Stomach (tissue), 9 donors: ENCODE measurements around the gene VWA7. TPM values are rescaled to one million over a fixed set of nuclear protein-coding genes. Genes with fewer than 3 reads are reported as not detected.

Experiments
- DNase-seq, 2 donors: peaks; one replicate each; pipeline versions ENCODE4 v3.0.0 to v3.0.0-alpha.2; 2013 to 2019
- H3K27ac ChIP-seq, 5 donors: fragments of 200-600 bp in 4 of 5; sonication (generic) in 4 of 5; one replicate each; pipeline ENCODE4 v1.5.1; 2013 to 2019; ENCODE audit warnings: mild to moderate bottlenecking in 1 of 5, moderate library complexity in 1 of 5
- H3K27me3 ChIP-seq, 3 donors: fragments of 200-600 bp; sonication (generic); one replicate each; pipeline ENCODE4 v1.5.1; 2017 to 2019; ENCODE audit warnings: mixed run types in 1 of 3
- H3K36me3 ChIP-seq, 4 donors: fragments of 200-600 bp; sonication (generic); 1 replicate in 3 of 4; 2 replicates in 1 of 4; pipeline ENCODE4 v1.5.1; 2016 to 2019
- H3K4me1 ChIP-seq, 4 donors: fragments of 200-600 bp; sonication (generic); one replicate each; pipeline ENCODE4 v1.5.1; 2016 to 2019
- H3K4me3 ChIP-seq, 4 donors: fragments of 200-600 bp; sonication (generic) in 3 of 4; one replicate each; pipeline ENCODE4 v1.5.1; 2016 to 2019; ENCODE audit warnings: mild to moderate bottlenecking in 1 of 4
- H3K9me3 ChIP-seq, 4 donors: fragments of 200-600 bp; sonication (generic); one replicate each; pipeline ENCODE4 v1.5.1; 2016 to 2019
- CTCF ChIP-seq, 7 experiments: fragments of 450-650 bp in 4 of 7; fragments of 200-600 bp in 3 of 7; sonication (generic) in 3 of 7; IDR thresholded peaks; one replicate each; pipeline ENCODE4 v1.5.1; 2016 to 2019; ENCODE audit warnings: antibody characterized with exemption in 7 of 7, control low read depth in 2 of 7, mild to moderate bottlenecking in 1 of 7
- EP300 ChIP-seq: sonication (generic); formaldehyde crosslinking; IDR thresholded peaks from one replicate; pipeline ENCODE4 v1.6.1; 2017; ENCODE audit warnings: antibody characterized with exemption
- POLR2A ChIP-seq, 4 donors: fragments of 450-650 bp; IDR thresholded peaks; one replicate each; pipeline ENCODE4 v1.6.1; 2016; ENCODE audit warnings: antibody characterized with exemption in 4 of 4, control low read depth in 2 of 4, mild to moderate bottlenecking in 1 of 4, moderate library complexity in 1 of 4
- POLR2AphosphoS5 ChIP-seq, 3 donors: sonication (generic); formaldehyde crosslinking; IDR thresholded peaks; one replicate each; pipeline ENCODE4 v1.6.1; 2016; ENCODE audit warnings: antibody characterized with exemption in 3 of 3
- WGBS, 5 donors: extraction: QIAGEN DNeasy Blood & Tissue Kit in 3 of 5; methylation state at CpG; one replicate each; pipeline versions ENCODE4 v1.1.5 to v1.1.7; 2013 to 2018; 5-methylcytosine and 5-hydroxymethylcytosine counted together
- intact Hi-C: fragments of 100-400 bp; cut with DNase I; formaldehyde crosslinking; loops from one replicate; pipeline ENCODE4 v1.15.1; 2023; ENCODE audit warnings: low total_unique reads
- polyA plus RNA-seq, 3 donors: library from polyadenylated mRNA; stranded (reverse); fragments of 200-250 nt; gene quantifications; one replicate each; pipeline ENCODE4 v1.2.3, GENCODE V29; 2013
- total RNA-seq, 5 donors: library from RNA; depleted of rRNA; stranded (reverse); fragments of >200 nt; gene quantifications; one replicate each; pipeline versions ENCODE4 v1.1.0 to v1.2.3, GENCODE V29; 2014 to 2016
- donor health status: healthy with polysubstance abuse.
- donor health status: Bipolar disorder and iron deficiency.
- donor health status: healthy.

Gene VWA7
- total and polyA plus RNA-seq, 8 donors, result 1.3 to 18.3 (median 4.2) TPM; not detected in 1

GRCh38 chr6:31740397-31741223 lies 36.5 kb downstream of the VWA7 start:
- intact Hi-C loops, result no loop called here
- H3K27ac ChIP-seq, result peak overlapping the region; percentile 57 to 97 (median 95)

GRCh38 chr6:31739639-31740396 lies 37.3 kb downstream of the VWA7 start, which contains the start of gene MSH5:
TSS of gene MSH5 (plus strand) at chr6:31740005. CDS start at chr6:31740467, 462 bp downstream.
- Histone ChIP-seq H3K9me3 (no peaks in the 10 kb centered on the region), H3K27me3 (no peaks in the 10 kb centered on the region), H3K27ac (peak within 1 kb of the TSS; percentile 94 to 97 (median 95)), H3K4me3 (peak within 1 kb of the TSS; percentile 52 to 82 (median 69)), H3K36me3 (no peaks in the 10 kb centered on the region), H3K4me1 (peaks cover 37 to 50% (median 44%) of the 10 kb centered on the region in 4 donors)
- TF ChIP-seq EP300 (no peak), CTCF (IDR thresholded peaks at IDR 0.05) (peak in 1 of 7 experiments; percentile 8), POLR2AphosphoS5 (IDR thresholded peaks at IDR 0.05) (peak; percentile 38 to 83 (median 39)), POLR2A (IDR thresholded peaks at IDR 0.05) (no peak)
- DNase-seq, result peak; percentile 98 to 100
- intact Hi-C loops, result no loop called here
- 0% methylated on average over 26 to 58 of the region's 58 CpGs for WGBS, 5 donors

More at GRCh38 chr6:31740397-31741223, 36.5 kb downstream of the VWA7 start:
- H3K4me1 ChIP-seq, result peaks cover 36 to 48% (median 42%) of the 10 kb centered on the region in 4 donors
- DNase-seq, result no peak
- peak overlapping the region; percentile 52 to 82 (median 69) for H3K4me3 ChIP-seq
- 10 to 14% (median 13%) methylated on average over 29 of the region's 29 CpGs for WGBS, 5 donors
- H3K9me3 ChIP-seq, result no peaks in the 10 kb centered on the region
- H3K36me3 ChIP-seq, result no peaks in the 10 kb centered on the region
- H3K27me3 ChIP-seq, result no peaks in the 10 kb centered on the region
- TF ChIP-seq POLR2AphosphoS5 (IDR thresholded peaks at IDR 0.05), result no peak
- TF ChIP-seq EP300, result no peak
- TF ChIP-seq POLR2A (IDR thresholded peaks at IDR 0.05), result no peak
- no peak for TF ChIP-seq CTCF (IDR thresholded peaks at IDR 0.05)

DNA sequence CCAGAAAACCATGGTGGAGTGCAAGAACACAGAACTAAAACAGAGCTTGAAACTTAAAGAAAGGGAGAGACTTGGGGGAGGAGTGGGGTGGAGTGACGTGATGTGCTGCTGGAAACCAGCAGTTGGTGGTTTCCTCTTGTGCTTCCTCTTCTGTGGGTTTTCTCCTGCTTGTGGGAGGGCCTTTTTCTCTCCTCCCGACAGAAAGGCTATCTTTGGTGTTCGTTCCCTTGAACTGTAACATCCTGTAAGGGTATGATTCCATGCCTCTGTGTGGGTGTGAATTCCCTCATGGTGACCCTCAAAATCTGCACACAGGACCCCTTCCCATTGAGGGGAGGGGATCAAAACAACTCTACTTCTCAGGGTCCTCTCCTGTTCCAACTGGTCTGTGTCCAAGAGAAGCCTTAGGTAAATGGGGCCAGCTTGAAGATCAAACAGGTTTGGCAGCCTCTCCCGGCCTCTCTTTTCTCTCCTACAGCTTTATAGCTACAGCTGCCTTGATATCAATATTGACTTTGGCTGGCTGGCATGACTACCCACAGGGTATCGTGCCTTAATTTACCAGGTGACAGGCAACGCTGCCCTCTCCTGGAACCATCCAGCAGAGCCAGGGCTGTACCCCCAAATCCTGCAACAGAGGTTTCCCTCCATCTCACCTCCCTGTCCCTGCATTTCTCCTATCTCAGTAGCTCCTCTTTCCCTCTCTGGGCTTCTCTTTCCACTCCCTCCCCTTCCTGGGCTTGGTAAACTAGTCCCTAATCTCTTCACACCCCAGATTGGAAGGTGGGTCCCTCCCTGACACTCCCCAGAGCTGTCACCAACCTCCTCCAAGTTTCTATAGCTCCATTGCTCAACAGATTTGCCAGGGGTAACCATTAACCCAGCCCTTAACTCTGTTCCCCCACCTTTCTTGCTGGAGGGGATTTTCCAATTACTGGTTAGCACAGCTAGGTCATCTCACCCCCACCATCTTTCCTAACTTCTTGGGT lies 38.8 kb downstream of the VWA7 start:
- Histone ChIP-seq H3K27ac (peak overlapping the region; percentile 94 to 97 (median 95)), H3K36me3 (peaks cover 7 to 12% (median 11%) of the 10 kb centered on the region in 4 donors), H3K4me1 (peaks cover 52 to 65% (median 60%) of the 10 kb centered on the region in 4 donors), H3K27me3 (no peaks in the 10 kb centered on the region), H3K9me3 (no peaks in the 10 kb centered on the region), H3K4me3 (peak overlapping the region in 1 of 4 donors; percentile 8)
- TF ChIP-seq CTCF (IDR thresholded peaks at IDR 0.05) (peak in 2 of 7 experiments; percentile 21 to 30), POLR2A (IDR thresholded peaks at IDR 0.05) (peak in 1 of 4 donors; percentile 7), EP300 (no peak), POLR2AphosphoS5 (IDR thresholded peaks at IDR 0.05) (peak in 2 of 3 donors; percentile 41 to 71)
- intact Hi-C loops, result no loop called here
- peak; percentile 89 to 94 for DNase-seq
- WGBS, 5 donors, result 5 to 13% (median 10%) methylated on average over 6 of the region's 6 CpGs
